ENCODE data around the gene SETD2. TPM values are rescaled to one million over a fixed set of nuclear protein-coding genes. Genes with fewer than 3 reads are reported as not detected.
"Not testable (repeated sequence)": the region's sequence is repeated elsewhere in the genome, so short reads cannot be mapped to it uniquely, and the experiment has no call there.

The SETD2 gene
- total and polyA plus RNA-seq, 2 donors (not counting 1 experiment from before 2014, with no cell fraction given): 22.6 to 91.4 TPM

DNA sequence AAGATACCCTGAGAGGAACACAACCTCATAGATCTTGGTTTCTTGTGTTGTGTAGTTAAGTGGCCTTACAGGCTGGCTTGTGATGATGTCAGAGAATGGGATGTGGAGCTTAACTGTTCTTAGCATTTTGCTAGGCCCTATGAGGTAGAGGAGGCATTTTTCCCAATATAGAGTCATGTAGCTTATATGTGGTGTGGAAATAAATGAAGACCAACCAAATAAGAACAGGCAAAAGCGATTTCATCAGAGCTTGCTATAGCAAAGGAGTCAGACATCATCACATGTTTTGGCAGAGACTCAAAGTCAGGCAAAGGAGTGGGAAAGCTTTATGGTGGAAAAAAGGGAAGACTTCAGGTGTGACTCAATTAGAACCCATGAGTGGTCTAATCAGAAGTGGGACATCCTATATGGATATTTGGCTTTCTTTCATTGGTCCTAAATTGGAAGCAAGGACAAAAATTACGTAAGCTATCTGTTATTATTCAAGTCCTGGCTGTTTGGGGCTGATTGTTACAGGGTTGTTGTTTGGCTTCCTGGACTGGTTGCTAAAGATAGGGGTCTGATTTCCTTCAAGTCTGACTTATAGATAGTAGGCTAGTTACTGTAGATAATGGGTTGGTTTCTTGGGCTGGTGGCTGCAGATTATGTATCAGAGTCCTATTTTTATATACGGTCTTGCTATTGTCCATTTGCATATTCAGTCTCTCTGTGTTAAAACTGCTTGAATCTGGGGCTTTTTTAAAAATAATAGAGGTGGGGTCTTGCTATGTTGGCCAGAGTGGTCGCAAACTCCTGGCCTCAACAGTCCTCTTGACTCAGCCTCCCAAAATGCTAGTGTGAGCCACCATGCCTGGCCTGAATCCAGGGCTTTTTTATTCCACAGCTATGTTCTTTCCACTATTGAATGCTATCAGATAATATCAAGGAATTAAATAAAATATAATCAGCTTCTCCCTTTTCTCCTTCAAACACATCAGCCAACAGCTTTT is 30.3 kb upstream of the SETD2 start:
- Mint-ChIP-seq H3K4me1 (no peaks in the 10 kb centered on the region), H3K27me3 (no peaks in the 10 kb centered on the region), H3K27ac (no peak overlapping the region), H3K4me3 (no peak overlapping the region), H3K9me3 (ENCODE audit: insufficient read depth) (no peaks in the 10 kb centered on the region)
- H4K20me1 ChIP-seq (ENCODE audit: control insufficient read depth, insufficient read depth, low read length, poor library complexity, severe bottlenecking): no peaks in the 10 kb centered on the region
- WGBS (ENCODE audit: insufficient coverage): 93% methylated on average over 3 of the region's 4 CpGs
- H3K9ac ChIP-seq (ENCODE audit: low read length): no peak overlapping the region
- CTCF ChIA-PET: no interaction called here
- DNase-seq: no peak
- H3K27ac ChIP-seq (ENCODE audit: low read length in 2 of 2): no peak overlapping the region
- H3K27me3 ChIP-seq (replicated peaks in 1 of 4; ENCODE audit: control extremely low read depth in 1 of 4, control insufficient read depth in 3 of 4, insufficient read depth in 4 of 4, low read length in 3 of 4): no peaks in the 10 kb centered on the region
- no peaks in the 10 kb centered on the region for H3K4me1 ChIP-seq (ENCODE audit: control insufficient read depth in 2 of 2, insufficient read depth in 2 of 2, low read length in 2 of 2)
- H3K9me3 ChIP-seq (ENCODE audit: control extremely low read depth in 1 of 3, control insufficient read depth in 2 of 3, insufficient read depth in 1 of 3, low read length in 2 of 3): peaks cover 0 to 3% (median 0%) of the 10 kb centered on the region in 3 donors
- H2AFZ ChIP-seq (ENCODE audit: insufficient read depth, low read depth, low read length, poor library complexity, severe bottlenecking): no peak overlapping the region
- no peaks in the 10 kb centered on the region for H3K79me2 ChIP-seq (ENCODE audit: control insufficient read depth, insufficient read depth, low read length)
- H3K4me3 ChIP-seq (ENCODE audit: control extremely low read depth in 1 of 5, extremely low read depth in 1 of 5, insufficient read depth in 1 of 5, low read depth in 2 of 5, low read length in 4 of 5): no peak overlapping the region
- no peaks in the 10 kb centered on the region for H3K36me3 ChIP-seq (replicated peaks in 1 of 2; ENCODE audit: control extremely low read depth in 1 of 2, control insufficient read depth in 1 of 2, extremely low read depth in 1 of 2, insufficient read depth in 2 of 2, low read length in 1 of 2)
- H3K4me2 ChIP-seq (replicated peaks; ENCODE audit: low read depth, low read length, poor library complexity, severe bottlenecking): no peak overlapping the region
- no peak for TF ChIP-seq CTCF (IDR thresholded peaks at IDR 0.05)
- TF ChIP-seq EZH2 (IDR thresholded peaks at IDR 0.05; ENCODE audit: borderline replicate concordance, insufficient read depth, low read depth, low read length, poor library complexity, severe bottlenecking): no peak
- no peak for ATAC-seq (ENCODE audit: low read depth)
- POLR2A ChIA-PET: interaction anchor here (0.6 to 0.9 kb wide), 2 partner anchors 8 to 629 kb away, joined by 3 to 5 read pairs; no protein-coding TSS in a partner anchor
- intact Hi-C loops (cut with micrococcal nuclease): no loop called here

DNA sequence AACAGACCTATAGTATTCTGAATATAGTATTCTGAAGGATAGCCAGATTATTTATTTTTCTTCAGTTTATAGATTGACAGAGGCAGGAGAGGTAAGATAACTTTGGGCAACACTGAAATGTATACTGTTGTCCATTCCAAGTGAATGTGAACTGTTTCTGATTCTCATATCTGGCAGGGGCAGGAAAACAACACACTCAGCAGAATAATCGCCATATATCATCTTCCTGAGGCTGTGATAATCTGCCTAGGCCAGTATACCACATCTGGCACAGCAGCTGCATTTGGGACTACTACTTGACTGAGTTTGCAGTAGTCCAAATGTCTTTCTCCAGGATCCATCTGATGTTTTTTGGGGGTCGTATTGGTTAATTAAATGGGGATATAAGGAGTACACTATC is 22.4 kb upstream of the SETD2 start:
- Histone ChIP-seq H3K27ac (ENCODE audit: low read length in 2 of 2) (no peak overlapping the region), H4K20me1 (ENCODE audit: control insufficient read depth, insufficient read depth, low read length, poor library complexity, severe bottlenecking) (no peaks in the 10 kb centered on the region), H3K4me2 (replicated peaks; ENCODE audit: low read depth, low read length, poor library complexity, severe bottlenecking) (no peak overlapping the region), H3K27me3 (replicated peaks in 1 of 4; ENCODE audit: control extremely low read depth in 1 of 4, control insufficient read depth in 3 of 4, insufficient read depth in 4 of 4, low read length in 3 of 4) (no peaks in the 10 kb centered on the region), H3K79me2 (ENCODE audit: control insufficient read depth, insufficient read depth, low read length) (no peaks in the 10 kb centered on the region), H3K9me3 (ENCODE audit: control extremely low read depth in 1 of 3, control insufficient read depth in 2 of 3, insufficient read depth in 1 of 3, low read length in 2 of 3) (no peaks in the 10 kb centered on the region), H3K36me3 (replicated peaks in 1 of 2; ENCODE audit: control extremely low read depth in 1 of 2, control insufficient read depth in 1 of 2, extremely low read depth in 1 of 2, insufficient read depth in 2 of 2, low read length in 1 of 2) (no peaks in the 10 kb centered on the region), H2AFZ (ENCODE audit: insufficient read depth, low read depth, low read length, poor library complexity, severe bottlenecking) (no peak overlapping the region), H3K9ac (ENCODE audit: low read length) (no peak overlapping the region), H3K4me1 (ENCODE audit: control insufficient read depth in 2 of 2, insufficient read depth in 2 of 2, low read length in 2 of 2) (no peaks in the 10 kb centered on the region), H3K4me3 (ENCODE audit: control extremely low read depth in 1 of 5, extremely low read depth in 1 of 5, insufficient read depth in 1 of 5, low read depth in 2 of 5, low read length in 4 of 5) (no peak overlapping the region)
- WGBS (ENCODE audit: insufficient coverage): 100% methylated on average over 1 of the region's 2 CpGs
- Mint-ChIP-seq H3K9me3 (ENCODE audit: insufficient read depth) (no peaks in the 10 kb centered on the region), H3K4me3 (no peak overlapping the region), H3K4me1 (no peaks in the 10 kb centered on the region), H3K27me3 (no peaks in the 10 kb centered on the region), H3K27ac (no peak overlapping the region)
- ChIA-PET CTCF (no interaction called here), POLR2A (interaction anchor here (0.6 kb wide), 1 partner anchor 1160 kb away, joined by 3 read pairs; no protein-coding TSS in a partner anchor)
- intact Hi-C loops (cut with micrococcal nuclease): no loop called here
- DNase-seq (no peak), ATAC-seq (ENCODE audit: low read depth) (no peak)
- TF ChIP-seq EZH2 (IDR thresholded peaks at IDR 0.05; ENCODE audit: borderline replicate concordance, insufficient read depth, low read depth, low read length, poor library complexity, severe bottlenecking) (no peak), CTCF (IDR thresholded peaks at IDR 0.05) (no peak)

DNA sequence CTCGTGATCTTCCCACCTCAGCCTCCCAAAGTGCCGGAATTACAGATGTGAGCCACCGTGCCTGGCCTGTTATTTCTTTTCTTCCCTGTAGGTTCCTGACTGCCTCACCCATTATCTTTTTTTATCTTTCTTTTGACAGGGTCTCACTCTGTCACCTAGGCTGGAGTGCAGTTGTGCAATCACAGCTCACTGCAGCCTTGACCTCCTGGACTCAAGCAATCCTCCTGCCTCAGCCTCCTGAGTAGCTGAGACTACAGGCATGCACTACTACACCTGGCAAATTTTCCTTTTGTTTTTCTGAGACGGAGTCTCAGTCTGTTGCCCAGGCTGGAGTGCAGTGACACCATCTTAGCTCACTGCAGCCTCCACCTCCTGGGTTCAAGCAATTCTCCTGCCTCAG is 17.8 kb upstream of the SETD2 start:
- H3K4me2 ChIP-seq (replicated peaks; ENCODE audit: low read depth, low read length, poor library complexity, severe bottlenecking); H3K4me3 ChIP-seq (ENCODE audit: control extremely low read depth in 1 of 5, extremely low read depth in 1 of 5, insufficient read depth in 1 of 5, low read depth in 2 of 5, low read length in 4 of 5); ATAC-seq (ENCODE audit: low read depth); H3K9me3 ChIP-seq (ENCODE audit: control extremely low read depth in 1 of 3, control insufficient read depth in 2 of 3, insufficient read depth in 1 of 3, low read length in 2 of 3); H3K4me1 Mint-ChIP-seq; DNase-seq; H3K79me2 ChIP-seq (ENCODE audit: control insufficient read depth, insufficient read depth, low read length); H3K9me3 Mint-ChIP-seq (ENCODE audit: insufficient read depth); H3K4me3 Mint-ChIP-seq; H3K9ac ChIP-seq (ENCODE audit: low read length); H3K27me3 Mint-ChIP-seq; H4K20me1 ChIP-seq (ENCODE audit: control insufficient read depth, insufficient read depth, low read length, poor library complexity, severe bottlenecking); H3K36me3 ChIP-seq (replicated peaks in 1 of 2; ENCODE audit: control extremely low read depth in 1 of 2, control insufficient read depth in 1 of 2, extremely low read depth in 1 of 2, insufficient read depth in 2 of 2, low read length in 1 of 2); H3K27ac Mint-ChIP-seq; H3K4me1 ChIP-seq (ENCODE audit: control insufficient read depth in 2 of 2, insufficient read depth in 2 of 2, low read length in 2 of 2); H3K27me3 ChIP-seq (replicated peaks in 1 of 4; ENCODE audit: control extremely low read depth in 1 of 4, control insufficient read depth in 3 of 4, insufficient read depth in 4 of 4, low read length in 3 of 4); intact Hi-C loops (cut with micrococcal nuclease); H2AFZ ChIP-seq (ENCODE audit: insufficient read depth, low read depth, low read length, poor library complexity, severe bottlenecking); H3K27ac ChIP-seq (ENCODE audit: low read length in 2 of 2): not testable (repeated sequence)
- ChIA-PET CTCF (interaction anchor here (0.7 to 0.8 kb wide), 2 partner anchors 43 to 143 kb away, joined by 3 to 5 read pairs; no protein-coding TSS in a partner anchor), POLR2A (interaction anchor here (0.7 kb wide), 1 partner anchor 1065 kb away, joined by 5 read pairs; no protein-coding TSS in a partner anchor)
- WGBS (ENCODE audit: insufficient coverage): 98% methylated on average over 4 of the region's 4 CpGs

Data from B cell (primary cell).